ENCODE data around the gene NEK6. TPM values are rescaled to one million over a fixed set of nuclear protein-coding genes. Genes with fewer than 3 reads are reported as not detected.
A peak's percentile ranks its signal among the peaks of the same experiment; 100 is the strongest.

The NEK6 gene
- polyA plus RNA-seq, 1 donor = 27.2 TPM

DNA sequence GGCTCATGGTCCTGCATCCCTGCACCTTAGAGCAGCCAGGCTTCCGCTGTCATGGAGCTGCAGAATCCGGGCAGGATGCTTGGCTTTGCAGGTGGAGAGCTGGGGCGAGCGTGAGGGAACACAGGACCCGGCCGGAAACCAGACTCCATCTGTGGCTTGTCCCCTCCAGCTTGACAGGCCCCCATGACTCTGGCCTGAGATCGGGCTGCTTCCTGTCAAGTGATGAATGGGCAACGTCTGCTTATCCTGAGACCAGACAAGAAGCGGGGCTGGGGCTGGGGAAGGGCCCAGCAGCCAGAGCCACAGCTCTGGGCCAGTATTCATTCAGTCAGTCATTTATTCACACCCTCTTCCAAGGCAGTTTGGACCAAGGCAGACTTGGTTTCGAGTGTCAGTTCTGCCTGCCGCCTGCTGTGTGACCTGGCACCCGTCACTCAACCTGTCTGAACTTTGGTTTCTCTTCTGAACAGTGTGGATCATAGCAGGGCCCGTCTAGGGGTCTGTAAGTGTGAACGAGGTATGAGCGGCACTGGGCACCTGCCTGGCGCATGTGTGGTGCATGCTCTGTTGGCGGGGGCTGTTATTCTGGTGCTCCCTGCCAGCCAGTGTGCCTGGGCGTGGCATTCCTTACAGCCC lies 37.5 kb downstream of the NEK6 start:
- peak; percentile 71 for DNase-seq

DNA sequence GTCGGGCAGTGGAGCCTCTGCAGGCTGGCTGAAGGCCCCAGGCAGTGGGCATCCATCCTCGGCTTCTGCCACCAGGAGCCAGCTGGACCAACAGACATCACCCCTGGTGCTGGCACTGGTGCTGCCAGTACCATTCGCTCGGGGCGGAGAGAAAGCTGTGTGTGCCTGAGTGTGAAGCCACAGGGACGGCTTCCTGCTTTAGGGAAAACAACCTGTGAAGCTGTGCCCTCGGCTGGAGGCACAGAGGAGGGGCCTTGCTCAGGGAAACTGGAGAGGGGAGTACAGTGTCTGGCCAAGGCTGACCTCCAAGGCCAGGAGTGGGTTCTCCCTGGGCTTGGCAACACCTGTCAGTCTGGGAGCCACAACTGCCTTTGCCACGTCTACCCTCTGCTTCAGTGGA lies 38.3 kb downstream of the NEK6 start:
- no peak for DNase-seq

DNA sequence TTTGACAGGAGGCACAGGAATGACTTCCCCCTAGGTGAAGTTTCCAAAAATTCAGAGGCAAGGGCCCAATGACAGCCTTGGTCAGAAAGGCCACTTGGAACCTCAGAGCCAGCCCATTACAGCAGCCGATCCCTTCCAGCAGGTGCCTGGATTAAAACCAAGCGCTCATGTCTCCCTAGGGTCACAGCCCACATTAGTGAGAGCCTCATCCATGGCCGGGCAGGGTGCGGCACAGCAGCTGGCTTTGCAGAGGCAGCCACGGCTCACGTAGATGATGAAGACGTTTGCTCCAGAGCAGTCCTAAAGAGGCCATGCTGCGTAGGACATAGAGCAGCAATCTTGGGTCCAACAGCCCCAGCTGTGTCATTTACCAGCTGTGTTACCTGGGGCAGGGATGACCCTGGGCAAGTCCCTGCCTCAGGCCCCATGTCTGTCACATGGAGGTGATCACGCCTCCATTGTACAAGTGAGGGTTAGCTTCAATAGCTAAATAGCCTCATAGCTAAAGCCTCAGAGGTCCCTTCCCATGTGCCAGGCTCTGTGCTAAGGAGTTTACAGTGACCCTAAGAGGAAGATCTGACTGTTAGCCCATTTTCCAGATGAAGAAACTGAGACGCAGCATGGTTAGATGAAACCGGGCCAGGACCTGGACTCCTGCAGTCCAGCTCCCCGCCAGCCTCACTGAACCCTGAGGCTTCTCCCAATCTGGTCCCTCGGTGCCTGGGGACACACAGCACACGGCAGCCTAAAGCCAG lies 39.2 kb downstream of the NEK6 start:
- DNase-seq = no peak

DNA sequence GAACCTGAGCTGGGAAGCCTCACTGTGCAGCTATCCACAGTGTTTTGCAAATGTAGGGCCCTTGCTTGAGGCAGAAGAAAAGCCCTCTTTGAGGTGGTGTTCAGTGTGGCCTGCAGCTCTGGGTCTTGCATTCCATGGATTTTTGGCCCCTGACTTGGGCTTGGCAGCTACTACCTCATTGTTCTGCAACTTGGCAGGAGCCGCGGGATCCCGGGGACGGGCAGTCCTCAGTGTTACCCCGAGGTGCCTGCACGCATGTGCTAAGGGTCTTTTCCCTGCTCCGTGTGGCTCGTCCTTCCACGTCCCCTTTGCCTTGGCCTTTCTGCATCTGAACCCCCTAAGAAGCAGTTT lies 39.8 kb downstream of the NEK6 start:
- no peak for DNase-seq

DNA sequence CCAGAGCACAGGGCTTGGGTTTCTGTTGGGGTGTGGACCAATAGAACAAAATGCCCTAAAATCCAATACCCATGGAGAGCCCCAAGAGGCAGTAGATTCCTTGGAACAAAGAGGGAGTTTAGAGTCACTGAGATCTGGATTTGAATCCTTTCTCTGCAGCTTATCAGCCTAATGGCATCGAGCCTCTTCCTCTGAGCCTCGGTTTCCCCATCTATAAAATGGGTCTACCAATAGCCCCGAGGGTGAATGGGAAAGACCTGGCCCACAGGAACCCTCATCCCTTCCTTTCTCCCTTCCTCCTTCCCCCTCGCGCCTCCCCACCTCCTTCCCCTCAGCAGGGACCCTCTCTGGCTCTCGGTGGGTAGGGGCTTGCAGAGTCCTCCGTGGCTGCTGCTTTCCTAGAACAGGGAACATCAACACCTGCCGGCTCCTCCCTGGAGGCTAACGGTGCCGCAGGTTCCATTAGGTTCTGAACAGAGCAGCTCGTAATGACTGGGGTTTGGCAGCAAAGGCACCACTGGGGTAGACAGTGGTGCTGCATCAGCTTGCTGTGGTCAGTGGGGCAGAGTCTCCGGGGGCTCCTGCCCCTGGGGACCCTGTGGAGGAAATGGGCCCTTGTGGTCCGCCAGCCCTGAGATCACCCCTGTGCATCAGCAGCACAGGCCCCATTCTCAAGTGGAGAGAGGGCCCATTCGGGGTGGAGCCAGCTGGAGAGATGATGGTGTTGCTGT lies 40.3 kb downstream of the NEK6 start:
- no peak for DNase-seq

DNA sequence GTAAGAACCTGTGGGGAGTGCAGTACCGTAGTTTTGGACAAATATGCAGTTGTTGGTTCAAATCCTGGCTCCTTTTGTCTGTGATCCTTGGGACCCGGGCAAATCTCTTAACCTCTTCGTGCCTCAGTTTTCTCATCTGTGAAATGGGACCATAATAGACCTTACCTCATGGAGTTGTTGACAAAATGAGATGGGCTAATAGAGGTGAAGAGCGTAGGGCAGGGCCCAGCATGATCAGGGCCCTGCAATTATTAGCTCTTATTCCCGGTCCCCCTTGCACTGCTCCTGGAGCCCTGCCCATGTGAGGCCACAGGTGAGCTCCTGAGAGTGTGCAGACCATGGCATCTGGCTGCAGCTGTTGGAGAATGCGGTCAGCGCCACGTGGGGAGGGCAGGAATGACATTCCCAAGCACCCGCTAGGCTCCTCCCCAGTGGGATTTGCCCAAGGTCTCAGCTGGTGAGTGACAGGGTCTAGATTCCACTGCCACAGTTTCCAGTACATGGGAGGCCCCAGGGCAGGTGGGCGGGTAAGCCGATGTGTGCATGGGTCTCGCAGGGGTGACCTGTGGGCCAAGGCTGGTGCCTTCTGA lies 41.0 kb downstream of the NEK6 start:
- no peak for DNase-seq

DNA sequence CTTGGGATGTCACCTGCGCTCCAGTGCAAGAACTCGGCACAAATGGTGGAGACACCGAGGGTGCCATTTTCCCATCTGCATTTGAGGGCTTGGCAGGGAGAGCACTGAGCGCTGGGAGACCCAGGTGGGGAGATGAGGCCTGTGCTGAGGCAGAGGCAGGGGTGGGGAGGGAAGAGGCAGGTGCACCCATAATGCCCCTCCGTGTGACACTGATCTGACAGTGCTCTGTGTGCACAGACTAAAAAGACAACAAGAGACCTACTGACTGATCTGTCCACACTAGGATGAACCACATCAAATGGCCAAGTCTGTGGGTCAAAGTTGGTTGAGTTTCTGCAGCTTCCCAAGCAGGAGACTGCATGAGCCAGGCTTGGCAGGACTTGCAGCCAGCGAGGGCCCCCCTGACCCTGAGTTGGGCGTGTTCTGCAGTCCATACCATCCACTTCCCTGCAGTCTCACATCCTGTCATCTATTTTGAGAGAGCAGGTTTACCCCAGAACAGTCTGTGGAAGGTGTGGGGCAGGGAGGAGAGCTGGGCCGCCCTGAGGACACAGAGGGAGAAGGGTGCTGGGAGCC lies 41.9 kb downstream of the NEK6 start:
- no peak for DNase-seq

DNA sequence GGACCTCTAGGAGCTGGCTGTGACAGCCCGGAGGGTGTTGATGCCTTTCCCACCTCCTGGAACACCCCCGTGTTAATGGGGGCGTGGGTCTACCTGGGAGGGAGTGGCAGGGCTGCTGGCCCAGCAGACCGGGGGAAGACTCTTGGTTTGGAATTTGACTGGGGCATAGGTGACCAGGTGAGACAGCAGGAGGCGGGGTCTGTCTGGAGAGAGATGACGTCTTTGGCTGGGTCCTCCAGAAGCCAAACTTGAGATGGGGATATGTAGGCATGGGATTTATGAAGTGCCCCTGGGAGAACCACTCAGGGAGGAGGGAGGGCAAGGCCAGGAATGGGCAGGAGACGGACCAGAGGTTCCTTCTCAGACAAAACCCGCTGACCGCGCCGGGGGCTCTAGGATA lies 42.6 kb downstream of the NEK6 start:
- no peak for DNase-seq

DNA sequence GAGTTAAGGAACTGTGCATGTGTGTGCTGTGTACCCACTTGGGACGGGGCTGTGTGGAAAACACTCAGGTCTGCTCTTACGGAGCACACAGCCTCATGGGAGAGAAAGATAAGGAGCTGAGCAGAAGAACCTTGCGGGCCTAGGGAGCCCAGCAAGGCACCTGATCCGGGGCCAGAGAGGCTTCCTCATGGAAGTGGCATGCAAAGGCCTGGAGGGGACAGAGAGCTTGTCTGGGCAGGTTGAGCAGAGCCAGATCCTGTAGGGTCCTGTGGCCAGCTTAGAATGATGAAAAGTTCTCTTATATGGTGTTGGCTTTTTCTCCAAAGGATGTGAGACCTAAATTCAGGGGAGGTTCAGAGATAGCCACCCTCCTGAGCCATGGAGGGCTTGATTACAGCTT lies 45.2 kb downstream of the NEK6 start:
- DNase-seq = no peak

DNA sequence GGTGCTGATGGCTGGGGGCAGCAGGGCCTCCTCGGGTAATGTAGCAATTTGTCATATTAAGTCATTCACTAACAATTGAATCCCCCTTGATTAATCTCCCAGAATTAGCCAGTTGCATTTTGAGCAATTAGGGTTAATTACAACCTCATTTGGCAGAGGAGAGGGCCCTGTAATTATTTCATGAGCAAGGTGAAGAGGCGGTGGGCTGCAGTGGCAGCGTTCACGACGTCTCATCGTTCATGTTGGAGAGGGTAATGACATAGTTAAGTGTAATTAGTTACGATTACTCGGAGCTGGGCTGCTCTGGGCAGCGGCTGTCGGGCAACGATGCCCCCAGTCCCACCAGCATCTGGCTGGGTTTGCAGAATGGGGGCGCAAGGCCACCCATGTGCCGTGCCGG lies 46.0 kb downstream of the NEK6 start:
- no peak for DNase-seq

DNA sequence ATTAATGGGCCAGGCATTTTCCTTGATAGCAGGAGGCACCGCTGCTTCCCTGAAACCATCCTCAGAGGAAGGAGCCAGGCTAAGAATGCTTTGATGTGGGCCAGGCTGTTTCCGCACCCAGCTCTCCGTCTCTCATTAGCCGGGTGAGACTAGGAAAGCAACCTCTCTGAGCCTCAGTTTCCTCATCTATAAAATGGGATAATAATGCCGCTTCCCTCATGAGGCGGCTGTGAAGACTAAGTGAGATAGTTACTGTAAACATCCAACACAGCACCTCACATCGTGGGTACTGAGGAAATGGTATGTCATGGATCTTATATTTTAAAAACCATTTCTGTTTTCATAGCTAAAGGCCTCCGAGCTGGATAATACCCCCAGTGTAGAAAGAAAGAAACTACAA lies 46.5 kb downstream of the NEK6 start:
- no peak for DNase-seq

DNA sequence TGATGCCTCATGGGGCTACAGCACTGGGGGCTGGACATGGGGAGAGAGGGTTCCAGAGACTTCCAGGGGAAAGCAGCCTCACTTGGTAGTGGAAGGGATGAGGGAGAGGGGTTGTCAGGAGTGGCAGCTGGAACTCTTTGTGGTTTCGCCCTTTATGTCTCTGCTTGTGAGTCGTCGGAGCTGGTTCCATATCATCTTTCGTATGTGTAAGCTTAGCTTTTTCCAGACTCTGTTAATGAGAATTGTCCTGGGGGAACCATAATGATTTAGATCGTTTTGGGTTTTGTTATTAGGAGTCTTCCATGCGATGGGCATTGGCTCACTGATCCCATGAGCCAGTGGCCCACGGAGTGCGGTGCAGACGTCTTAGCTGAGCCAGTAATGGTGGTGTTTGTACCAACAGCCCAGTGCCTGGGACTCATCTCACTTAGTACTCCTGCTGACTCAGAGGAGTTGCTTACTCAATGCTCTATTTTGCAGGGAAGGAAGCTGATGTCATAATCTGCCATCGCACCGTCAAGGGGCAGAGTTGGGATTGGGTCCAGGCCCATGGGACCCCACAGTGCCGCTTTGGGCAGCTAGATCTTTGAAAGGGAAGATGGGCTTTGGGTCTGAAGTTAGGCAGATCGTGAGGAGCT lies 48.5 kb downstream of the NEK6 start:
- DNase-seq = no peak

DNA sequence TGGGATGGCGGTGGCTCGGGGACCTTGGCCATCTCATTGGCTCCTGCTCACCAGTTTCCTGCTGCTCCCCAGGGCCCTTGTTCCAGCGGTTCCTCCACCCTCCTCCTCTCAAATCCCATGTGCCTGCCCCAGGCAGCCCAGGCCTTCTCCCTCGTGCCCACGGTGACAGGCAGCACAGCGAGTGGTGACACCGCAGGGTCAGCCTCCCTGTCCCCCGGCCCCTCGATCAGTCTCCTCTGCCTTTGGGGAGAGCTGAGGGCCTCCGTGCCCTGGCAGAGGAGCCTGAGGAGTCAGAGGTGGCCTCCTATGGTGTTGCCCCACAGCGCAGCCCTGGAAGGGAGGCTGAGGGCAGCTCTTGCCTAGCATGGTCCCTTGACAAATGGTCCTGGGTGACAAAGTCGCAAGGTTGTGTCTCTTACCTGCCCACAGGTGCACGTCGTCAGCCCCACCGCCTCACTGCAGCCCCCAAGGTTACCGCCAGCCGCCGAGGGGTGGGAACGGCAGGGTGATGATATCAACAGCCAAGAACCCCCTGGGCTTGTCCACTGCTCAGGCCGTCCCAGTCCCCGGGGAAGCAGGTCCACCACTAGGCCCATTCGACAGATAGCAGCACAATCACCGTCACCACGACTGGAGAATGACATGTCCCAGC lies 49.8 kb downstream of the NEK6 start:
- no peak for DNase-seq

DNA sequence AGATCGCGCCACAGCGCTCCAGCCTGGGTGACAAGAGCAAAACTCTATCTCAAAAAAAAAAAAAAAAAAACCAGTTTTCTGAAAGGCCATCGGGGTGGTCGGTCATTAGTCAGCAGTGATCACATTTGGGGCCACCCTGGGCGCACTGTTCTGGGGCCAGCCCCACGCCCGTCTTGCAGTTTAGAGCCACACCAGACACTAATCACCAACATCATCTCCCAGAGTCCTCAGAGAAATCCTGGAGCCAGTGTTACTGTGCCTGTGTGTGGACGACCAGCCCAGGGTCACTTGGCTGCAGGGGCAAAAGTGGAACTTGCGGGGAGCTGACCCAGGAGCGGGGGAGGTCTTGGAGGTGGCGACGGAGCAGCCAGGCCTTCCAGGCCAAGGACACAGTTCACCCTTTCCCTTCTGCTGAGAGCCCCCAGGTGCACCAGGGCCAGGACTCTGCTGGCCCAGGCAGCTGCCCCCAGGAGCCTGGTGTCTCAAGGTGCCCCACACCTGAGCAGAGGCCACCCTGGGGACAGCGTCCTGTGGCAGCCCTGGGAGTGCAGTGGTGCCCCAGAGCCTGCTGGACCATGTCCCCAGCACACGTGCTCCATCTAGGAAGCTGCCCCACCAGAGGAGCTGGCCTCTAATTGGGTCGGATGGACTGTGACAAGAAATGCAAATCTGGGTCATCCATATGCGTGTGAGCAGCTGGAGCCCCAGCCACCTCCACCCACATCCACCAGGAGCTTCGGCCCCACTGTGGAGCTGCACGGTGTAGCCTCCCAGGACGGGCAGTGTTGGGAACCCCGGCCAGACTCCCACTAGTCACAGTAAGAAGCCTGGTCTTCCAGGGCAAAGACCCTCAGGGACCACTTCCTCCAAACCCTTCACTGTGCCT lies 51.1 kb downstream of the NEK6 start:
- DNase-seq = no peak

DNA sequence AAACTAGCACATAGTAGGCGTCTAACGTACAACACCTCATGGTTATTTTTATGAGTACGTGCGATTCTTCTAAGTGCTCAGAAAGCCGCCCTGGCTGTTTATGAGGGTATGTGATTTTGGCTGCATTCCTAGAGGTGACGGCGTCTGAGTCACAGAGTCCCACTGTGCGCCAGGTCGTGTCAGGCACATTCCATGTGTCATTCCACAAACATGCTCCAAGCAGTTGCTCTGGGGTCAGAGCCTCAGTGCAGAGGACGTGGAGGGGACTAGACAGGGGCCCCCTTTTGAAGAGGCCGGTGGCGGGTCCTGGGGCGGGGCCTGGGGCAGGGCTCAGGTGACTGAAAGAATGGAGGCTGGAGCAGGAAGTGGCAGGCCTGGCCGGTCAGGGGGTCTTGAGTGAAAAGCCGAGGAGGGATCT lies 51.9 kb downstream of the NEK6 start:
- DNase-seq = no peak

DNA sequence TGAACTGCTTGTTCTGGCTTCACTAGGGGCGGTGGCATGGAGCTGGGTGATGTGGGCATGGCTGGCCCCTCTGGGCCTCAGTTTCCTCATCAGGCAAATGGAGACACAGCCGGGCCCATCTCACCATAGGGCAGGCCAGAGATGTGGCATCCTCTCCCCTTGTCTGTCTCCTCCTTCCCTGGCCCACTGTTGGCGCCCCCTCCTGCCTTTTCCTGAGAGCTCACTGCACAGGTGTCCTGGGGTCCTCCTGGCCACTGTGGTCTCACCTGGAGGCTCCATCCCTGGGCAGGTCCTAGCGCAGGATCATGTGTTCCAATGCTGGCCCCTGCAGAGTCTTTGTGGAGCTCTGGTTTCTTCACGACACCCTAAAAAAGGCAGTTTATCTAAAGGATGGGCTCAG lies 53.5 kb downstream of the NEK6 start:
- DNase-seq = no peak

DNA sequence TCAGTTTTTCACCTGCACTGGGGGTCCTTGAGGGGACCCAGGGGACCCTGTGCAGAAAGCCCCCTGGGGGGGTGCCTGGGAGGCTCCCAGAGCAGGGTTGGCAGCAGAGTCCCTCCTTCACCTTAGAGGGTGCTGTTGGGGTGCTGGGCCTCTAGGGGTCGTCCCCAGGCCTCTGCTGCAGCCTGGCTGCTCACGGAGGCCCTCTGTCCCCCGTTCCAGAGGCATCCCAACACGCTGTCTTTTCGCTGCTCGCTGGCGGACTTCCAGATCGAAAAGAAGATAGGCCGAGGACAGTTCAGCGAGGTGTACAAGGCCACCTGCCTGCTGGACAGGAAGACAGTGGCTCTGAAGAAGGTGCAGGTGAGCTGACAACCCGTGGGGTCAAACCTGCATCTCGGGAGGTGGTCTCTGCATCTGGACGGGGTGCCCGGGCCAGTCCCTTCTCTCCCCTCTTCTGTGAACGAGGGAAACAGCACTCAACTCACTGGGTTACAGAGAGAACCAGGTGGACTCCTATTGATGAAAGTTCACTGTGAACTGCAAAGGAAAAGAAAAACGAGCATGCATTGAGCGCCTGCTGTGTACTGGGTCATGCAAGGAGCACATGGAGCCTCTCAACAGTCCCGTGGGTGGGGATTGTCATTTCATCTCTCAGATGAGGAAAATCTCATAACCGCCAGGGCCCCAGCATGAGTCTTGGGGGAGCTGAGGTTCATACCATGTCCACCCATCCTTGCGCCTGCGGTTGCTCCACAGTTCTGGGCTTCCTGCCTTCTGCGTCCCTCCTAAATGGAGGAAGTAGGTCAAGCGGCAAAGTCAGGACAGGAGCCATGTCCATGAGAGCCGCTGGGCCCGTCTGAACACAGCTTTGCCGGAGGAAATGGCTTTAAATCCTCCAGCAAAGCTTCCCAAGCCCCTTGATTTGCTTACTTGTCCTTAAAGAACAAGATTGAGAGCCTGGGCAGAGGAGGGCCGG lies 54.8 kb downstream of the NEK6 start:
- no peak for DNase-seq

DNA sequence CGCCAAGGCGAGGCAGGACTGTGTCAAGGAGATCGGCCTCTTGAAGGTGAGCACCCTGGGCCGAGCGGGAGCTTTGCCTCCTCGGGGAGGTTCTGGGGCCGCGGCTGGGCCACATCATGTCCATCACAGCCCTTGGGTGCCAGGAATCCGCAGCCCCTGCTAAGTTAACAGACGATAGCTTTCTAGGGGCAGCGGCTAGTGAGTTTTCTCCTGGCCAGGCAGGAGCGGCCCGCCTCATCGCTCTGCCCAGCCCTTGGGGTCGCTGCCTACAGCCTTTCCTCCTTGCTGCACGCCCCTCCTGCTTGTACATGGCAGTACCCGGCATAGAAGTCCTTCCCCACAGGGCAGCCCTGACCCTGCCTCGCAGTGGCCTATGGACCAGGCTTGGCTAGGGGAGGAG lies 56.2 kb downstream of the NEK6 start:
- no peak for DNase-seq

DNA sequence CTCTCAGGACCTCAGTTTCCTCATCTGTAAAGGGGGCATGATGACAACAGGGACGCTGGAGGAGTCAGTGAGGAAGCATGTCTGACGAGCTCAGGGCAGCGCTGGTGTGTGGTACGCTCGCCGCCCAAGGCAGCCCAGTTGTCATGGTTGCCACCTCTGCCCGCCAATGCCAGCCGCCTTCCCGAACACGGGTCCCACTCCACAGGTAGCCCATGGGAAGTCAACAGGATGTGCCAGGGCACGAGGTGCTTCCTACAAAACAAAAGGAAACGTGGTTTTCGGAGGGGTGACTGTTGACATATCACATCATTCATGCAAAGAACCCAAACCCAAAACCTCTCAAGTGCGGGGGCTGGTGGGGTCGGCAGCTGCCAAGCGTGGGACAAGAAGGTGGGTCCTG lies 58.1 kb downstream of the NEK6 start:
- DNase-seq = no peak
